Gastroesophageal sphincter (tissue), 3 donors: Measurements from ENCODE around the gene KDM5A.

Experiments used
- CTCF ChIP-seq, 4 experiments: fragments of 200-600 bp in 2 of 4; fragments of 450-650 bp in 2 of 4; sonication (generic) in 1 of 4; IDR thresholded peaks; one replicate each; pipeline ENCODE4 v1.5.1; 2017 to 2019; ENCODE audit warnings: antibody characterized with exemption in 4 of 4, mild to moderate bottlenecking in 2 of 4, moderate library complexity in 2 of 4
- EP300 ChIP-seq: sonication (generic); formaldehyde crosslinking; IDR thresholded peaks from one replicate; pipeline ENCODE4 v1.6.1; 2017; ENCODE audit warnings: antibody characterized with exemption, mild to moderate bottlenecking
- POLR2A ChIP-seq, 2 donors: fragments of 450-650 bp; IDR thresholded peaks; one replicate each; pipeline ENCODE4 v1.6.1; 2017; ENCODE audit warnings: antibody characterized with exemption in 2 of 2, mild to moderate bottlenecking in 2 of 2, moderate library complexity in 1 of 2
- POLR2AphosphoS5 ChIP-seq: sonication (generic); formaldehyde crosslinking; IDR thresholded peaks from one replicate; pipeline ENCODE4 v1.6.1; 2017; ENCODE audit warnings: antibody characterized with exemption

DNA sequence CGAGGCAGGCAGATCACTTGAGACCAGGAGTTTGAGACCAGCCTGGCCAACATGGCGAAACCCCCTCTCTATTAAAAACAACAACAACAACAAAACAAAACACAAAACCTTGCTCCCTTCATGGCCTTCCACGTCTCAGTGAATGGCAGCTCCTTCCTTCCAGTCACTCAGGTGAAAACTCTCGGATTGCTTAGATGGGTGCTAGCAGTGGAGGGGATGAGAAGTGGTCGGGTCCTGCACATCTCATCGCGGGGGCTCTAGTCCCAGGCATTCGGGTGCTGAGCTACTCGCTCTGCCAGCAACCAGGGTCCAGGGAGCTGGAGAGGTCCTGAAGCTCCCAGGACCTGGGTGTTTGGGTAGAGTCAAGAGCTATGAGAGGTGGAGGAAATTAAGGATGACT is 134.2 kb downstream of the KDM5A start:
- TF ChIP-seq CTCF (IDR thresholded peaks at IDR 0.05) (no peak), POLR2AphosphoS5 (no peak), POLR2A (IDR thresholded peaks at IDR 0.05) (no peak), EP300 (no peak)
